A673 (cell line): ENCODE results near the gene MIAT. TPM values are rescaled to one million over a fixed set of nuclear protein-coding genes. Genes with fewer than 3 reads are reported as not detected.
A peak's percentile ranks its signal among the peaks of the same experiment; 100 is the strongest.
"Not testable (repeated sequence)": the region's sequence is repeated elsewhere in the genome, so short reads cannot be mapped to it uniquely, and the experiment has no call there.

Experiments used
- BruUV-seq: library from RNA; stranded (reverse); fragments of 400-500 nt; replicated peaks from 2 replicates; lab custom pipeline; 2021; lab: Mats Ljungman, UMichigan
- CTCF ChIA-PET: fragments of 300-600 bp; sonication (Branson Sonifier 250); formaldehyde crosslinking; loops from one replicate; lab custom pipeline; 2022; ENCODE audit warnings: antibody characterized with exemption; lab: Charles Lee
- POLR2A ChIA-PET: fragments of 300-600 bp; sonication (Branson Sonifier 250); formaldehyde crosslinking; loops from one replicate; lab custom pipeline; 2022; ENCODE audit warnings: antibody characterized with exemption; ENCODE audit not compliant: low non-redundant PET; lab: Charles Lee
- DNase-seq: peaks from one replicate; pipeline ENCODE4 v3.0.0-alpha.2; 2015; ENCODE audit warnings: low spot score
- H3K27ac ChIP-seq: fragments of 200-600 bp; sonication (generic); 2 replicates; pipeline ENCODE4 v1.5.1; 2016; ENCODE audit warnings: mixed run types, low read depth, mild to moderate bottlenecking, mixed read lengths, antibody characterized with exemption, low read length; ENCODE audit not compliant: poor library complexity, severe bottlenecking
- H3K27me3 ChIP-seq: fragments of 200-600 bp; sonication (generic); replicated peaks from 2 replicates; pipeline ENCODE4 v1.6.1; 2017; ENCODE audit warnings: mixed run types, low read depth, mild to moderate bottlenecking, mixed read lengths, antibody characterized with exemption, low read length; ENCODE audit not compliant: insufficient read depth, poor library complexity
- H3K36me3 ChIP-seq: fragments of 200-600 bp; sonication (generic); 2 replicates; pipeline ENCODE4 v1.6.1; 2016; ENCODE audit warnings: mixed run types, mild to moderate bottlenecking, mixed read lengths, antibody characterized with exemption, low read length; ENCODE audit not compliant: insufficient read depth, poor library complexity, severe bottlenecking
- H3K4me1 ChIP-seq: fragments of 200-600 bp; sonication (generic); 2 replicates; pipeline ENCODE4 v1.6.1; 2017; ENCODE audit warnings: mixed run types, mild to moderate bottlenecking, mixed read lengths, antibody characterized with exemption, low read length; ENCODE audit not compliant: insufficient read depth, poor library complexity, severe bottlenecking
- H3K4me3 ChIP-seq: fragments of 200-600 bp; sonication (generic); 2 replicates; pipeline ENCODE4 v1.5.1; 2016; ENCODE audit warnings: low read depth, mixed run types, mild to moderate bottlenecking, mixed read lengths, low read length; ENCODE audit not compliant: poor library complexity, severe bottlenecking
- H3K9me3 ChIP-seq: fragments of 200-600 bp; sonication (generic); 2 replicates; pipeline ENCODE4 v1.6.1; 2016; ENCODE audit warnings: mixed run types, low read depth, mild to moderate bottlenecking, mixed read lengths, antibody characterized with exemption, low read length; ENCODE audit not compliant: poor library complexity, severe bottlenecking
- EZH2 ChIP-seq: fragments of 200-600 bp; sonication (generic); IDR thresholded peaks from 2 replicates; pipeline ENCODE4 v1.6.1; 2017; ENCODE audit warnings: borderline replicate concordance, low read depth, mild to moderate bottlenecking, mixed read lengths, antibody characterized with exemption, low read length; ENCODE audit not compliant: poor library complexity, severe bottlenecking
- intact Hi-C: fragments of 100-400 bp; cut with micrococcal nuclease; formaldehyde crosslinking; loops from one replicate; pipeline ENCODE4 v1.10.0; 2022; ENCODE audit not compliant: unreplicated experiment
- total RNA-seq: library from RNA; stranded (reverse); gene quantifications from 2 replicates; pipeline ENCODE4 v1.2.3, GENCODE V29; 2021
- TF ChIP-seq, protein P1 (sequence below): fragments of 300-800, 200-600 bp; sonication (generic); conservative IDR thresholded peaks from 2 replicates; pipeline ENCODE4 v1.5.1; 2017; ENCODE audit warnings: low read depth, mild to moderate bottlenecking, antibody characterized with exemption, low read length, moderate library complexity, mixed read lengths

MIAT gene
- total RNA-seq, 1 experiment from 2014 or later = 6.2 TPM

DNA sequence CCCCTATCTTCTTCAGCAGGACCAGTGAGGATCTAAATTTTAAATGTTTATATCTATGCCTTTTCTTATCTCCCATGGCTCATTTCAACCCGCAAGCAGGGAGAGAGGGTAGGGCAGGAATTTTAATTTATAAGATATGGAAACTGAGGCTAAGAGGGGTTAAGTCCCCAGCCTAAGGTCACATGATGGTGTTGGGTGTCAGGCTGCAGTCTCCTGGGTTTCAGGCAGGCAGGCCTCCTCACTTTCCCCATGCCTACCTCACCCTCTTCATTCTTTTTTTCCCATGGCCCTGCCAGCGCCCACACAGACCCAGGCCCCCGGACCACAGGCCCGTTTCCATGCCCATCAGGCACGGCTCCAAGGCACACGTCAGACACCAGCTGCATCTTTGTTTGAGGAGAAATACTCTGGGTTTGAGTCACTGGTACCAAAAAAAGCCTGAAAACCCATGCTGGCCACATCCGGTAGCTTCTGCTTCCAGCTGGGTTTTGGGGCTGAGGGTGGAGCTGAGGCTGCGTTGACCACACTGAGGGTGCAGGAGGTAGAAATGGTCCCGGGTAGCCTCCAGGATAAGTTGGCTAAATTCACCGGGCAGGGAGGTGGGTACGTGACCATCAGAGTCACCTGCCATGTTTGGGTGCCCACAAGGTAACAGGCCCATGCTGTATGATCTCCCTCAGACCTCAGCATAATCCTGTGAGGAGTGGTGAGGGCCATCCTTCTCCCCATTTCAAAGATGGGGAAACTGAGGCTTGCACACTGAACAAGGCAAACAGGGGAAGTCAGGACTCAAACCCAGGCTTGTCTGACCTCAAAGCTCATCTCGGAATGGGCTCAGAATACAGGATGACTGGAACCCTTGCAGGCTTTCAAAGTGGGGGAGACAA, 47.1 kb upstream of the MIAT start:
- CTCF ChIA-PET = no interaction called here
- TF ChIP-seq, protein P1, sequence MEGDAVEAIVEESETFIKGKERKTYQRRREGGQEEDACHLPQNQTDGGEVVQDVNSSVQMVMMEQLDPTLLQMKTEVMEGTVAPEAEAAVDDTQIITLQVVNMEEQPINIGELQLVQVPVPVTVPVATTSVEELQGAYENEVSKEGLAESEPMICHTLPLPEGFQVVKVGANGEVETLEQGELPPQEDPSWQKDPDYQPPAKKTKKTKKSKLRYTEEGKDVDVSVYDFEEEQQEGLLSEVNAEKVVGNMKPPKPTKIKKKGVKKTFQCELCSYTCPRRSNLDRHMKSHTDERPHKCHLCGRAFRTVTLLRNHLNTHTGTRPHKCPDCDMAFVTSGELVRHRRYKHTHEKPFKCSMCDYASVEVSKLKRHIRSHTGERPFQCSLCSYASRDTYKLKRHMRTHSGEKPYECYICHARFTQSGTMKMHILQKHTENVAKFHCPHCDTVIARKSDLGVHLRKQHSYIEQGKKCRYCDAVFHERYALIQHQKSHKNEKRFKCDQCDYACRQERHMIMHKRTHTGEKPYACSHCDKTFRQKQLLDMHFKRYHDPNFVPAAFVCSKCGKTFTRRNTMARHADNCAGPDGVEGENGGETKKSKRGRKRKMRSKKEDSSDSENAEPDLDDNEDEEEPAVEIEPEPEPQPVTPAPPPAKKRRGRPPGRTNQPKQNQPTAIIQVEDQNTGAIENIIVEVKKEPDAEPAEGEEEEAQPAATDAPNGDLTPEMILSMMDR = no peak
- TF ChIP-seq EZH2 = no peak
- Histone ChIP-seq H3K27me3 (no peaks in the 10 kb centered on the region), H3K4me3 (no peak overlapping the region), H3K4me1 (no peaks in the 10 kb centered on the region), H3K27ac (no peak overlapping the region), H3K9me3 (no peaks in the 10 kb centered on the region), H3K36me3 (no peaks in the 10 kb centered on the region)
- no TSS peak for BruUV-seq
- POLR2A ChIA-PET = no interaction called here
- intact Hi-C loops = no loop called here
- DNase-seq = peak; percentile 18

DNA sequence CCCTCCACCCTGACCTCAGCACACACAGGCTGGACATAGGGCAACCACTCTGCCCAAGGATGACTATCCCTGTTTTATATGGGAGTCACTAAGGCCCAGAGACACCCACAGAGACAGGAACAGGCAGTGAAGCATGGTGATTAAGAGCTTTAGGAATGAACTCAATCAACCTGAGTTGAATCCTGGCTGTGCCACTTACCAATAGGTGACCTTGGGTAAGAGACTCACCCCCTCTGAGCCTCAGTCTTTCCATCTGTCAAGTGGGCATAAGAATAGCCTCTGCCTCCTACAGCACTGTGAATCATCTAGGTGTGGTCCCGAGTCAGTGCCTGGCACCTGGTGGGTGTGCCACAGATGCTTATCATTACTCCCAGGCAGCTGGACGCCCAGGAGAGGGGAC, 46.4 kb upstream of the MIAT start:
- H3K27ac ChIP-seq = no peak overlapping the region
- H3K27me3 ChIP-seq = no peaks in the 10 kb centered on the region
- H3K36me3 ChIP-seq = no peaks in the 10 kb centered on the region
- TF ChIP-seq EZH2 = no peak
- TF ChIP-seq, protein P1 = no peak
- BruUV-seq = no TSS peak
- ChIA-PET POLR2A (no interaction called here), CTCF (no interaction called here)
- intact Hi-C loops = no loop called here
- H3K4me3 ChIP-seq = no peak overlapping the region
- H3K4me1 ChIP-seq = no peaks in the 10 kb centered on the region
- no peak for DNase-seq
- H3K9me3 ChIP-seq = no peaks in the 10 kb centered on the region

DNA sequence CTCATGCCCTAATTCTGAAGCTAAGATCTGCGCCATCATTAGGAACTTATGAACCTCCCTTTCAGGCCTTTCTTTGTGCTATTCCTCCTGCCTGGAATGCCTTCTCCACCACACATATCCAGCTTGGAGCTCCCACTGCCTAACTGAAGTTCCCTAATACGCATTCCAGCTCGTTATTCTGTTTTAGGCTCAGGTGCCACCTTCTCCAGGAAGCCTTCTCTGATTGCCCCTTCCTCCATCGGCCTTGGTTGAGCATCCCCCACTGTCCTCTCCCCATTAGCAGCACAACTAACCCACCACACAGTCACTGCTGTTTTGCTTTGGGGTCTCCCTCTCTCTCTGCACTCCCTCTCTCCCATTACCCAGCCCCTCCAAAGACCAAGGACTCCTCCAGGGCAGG, 44.7 kb upstream of the MIAT start:
- no peaks in the 10 kb centered on the region for H3K27me3 ChIP-seq
- no peak for DNase-seq
- no TSS peak for BruUV-seq
- TF ChIP-seq EZH2 = no peak
- TF ChIP-seq, protein P1 = no peak
- intact Hi-C loops = no loop called here
- H3K27ac ChIP-seq = no peak overlapping the region
- no peaks in the 10 kb centered on the region for H3K9me3 ChIP-seq
- ChIA-PET CTCF (no interaction called here), POLR2A (no interaction called here)
- H3K36me3 ChIP-seq = no peaks in the 10 kb centered on the region
- H3K4me3 ChIP-seq = no peak overlapping the region
- no peaks in the 10 kb centered on the region for H3K4me1 ChIP-seq

DNA sequence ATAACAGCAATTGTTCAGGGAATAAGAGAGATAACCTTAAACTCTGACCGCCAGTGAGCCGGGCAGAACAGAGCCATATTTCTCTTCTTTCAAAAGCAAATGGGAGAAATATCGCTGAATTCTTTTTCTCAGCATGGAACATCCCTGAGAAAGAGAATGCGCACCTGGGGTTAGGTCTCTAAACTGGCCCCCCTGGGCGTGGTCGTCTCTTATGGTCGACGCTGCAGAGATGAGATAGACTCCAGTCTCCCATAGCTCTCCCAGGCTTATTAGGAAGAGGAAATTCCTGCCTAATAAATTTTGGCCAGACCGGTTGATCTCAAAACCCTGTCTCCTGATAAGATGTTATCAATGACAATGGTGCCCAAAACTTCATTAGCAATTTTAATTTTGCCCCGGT, 43.6 kb upstream of the MIAT start:
- H3K27me3 ChIP-seq, DNase-seq, CTCF ChIA-PET, POLR2A ChIA-PET, H3K4me3 ChIP-seq, H3K4me1 ChIP-seq, BruUV-seq, H3K9me3 ChIP-seq, H3K27ac ChIP-seq, H3K36me3 ChIP-seq, intact Hi-C loops: not testable (repeated sequence)
